Esophagus squamous epithelium (tissue), 4 donors: ENCODE data around the gene SGK1.

Experiments used
- CTCF ChIP-seq, 6 experiments: fragments of 450-650 bp in 4 of 6; fragments of 200-600 bp in 2 of 6; sonication (generic) in 2 of 6; IDR thresholded peaks; one replicate each; pipeline ENCODE4 v1.5.1; 2016 to 2019; ENCODE audit warnings: antibody characterized with exemption in 6 of 6, mild to moderate bottlenecking in 4 of 6, moderate library complexity in 4 of 6
- POLR2A ChIP-seq, 4 donors: fragments of 450-650 bp; IDR thresholded peaks; one replicate each; pipeline ENCODE4 v1.6.1; 2017; ENCODE audit warnings: antibody characterized with exemption in 4 of 4, mild to moderate bottlenecking in 4 of 4, moderate library complexity in 3 of 4

GRCh38 chr6:134287859-134288537, 29.9 kb downstream of the SGK1 start:
- no peak for TF ChIP-seq CTCF (IDR thresholded peaks at IDR 0.05)
- no peak for TF ChIP-seq POLR2A (IDR thresholded peaks at IDR 0.05)
